ENCODE data around the gene FGF12. TPM values are rescaled to one million over a fixed set of nuclear protein-coding genes. Genes with fewer than 3 reads are reported as not detected.

FGF12 gene
- polyA plus RNA-seq, 1 of the 3 experiments (the other 2 are of a cell fraction), result 0.30 TPM

- DNase-seq, result no peak
- no peaks in the 10 kb centered on the region for H3K9me3 ChIP-seq
- no peaks in the 10 kb centered on the region for H3K4me1 ChIP-seq (ENCODE audit: control insufficient read depth in 1 of 2, insufficient read depth in 2 of 2, low read depth in 1 of 2, low read length in 1 of 2)
- ChIA-PET POLR2A (no interaction called here), CTCF (no interaction called here)
- no peak for TF ChIP-seq YY1 (IDR thresholded peaks at IDR 0.05; ENCODE audit: low read depth)
- no peak for TF ChIP-seq SIN3A (IDR thresholded peaks at IDR 0.05; ENCODE audit: borderline replicate concordance, low read depth, low read length)
- TF ChIP-seq CHD2 (IDR thresholded peaks at IDR 0.05; ENCODE audit: low read length, partially characterized antibody), result no peak
- no peak for TF ChIP-seq CTCF (IDR thresholded peaks at IDR 0.05)
- TF ChIP-seq FOXJ3 (CRISPR knock-in tag; IDR thresholded peaks at IDR 0.05), result no peak
- TF ChIP-seq MXI1 (IDR thresholded peaks at IDR 0.05; ENCODE audit: low read depth, low read length), result no peak
- no peak for TF ChIP-seq GATA2 (CRISPR knock-in tag; IDR thresholded peaks at IDR 0.05)
- no peak for TF ChIP-seq JUND (IDR thresholded peaks at IDR 0.05)
- TF ChIP-seq TCF12 (IDR thresholded peaks at IDR 0.05), result no peak
- TF ChIP-seq ELF1 (IDR thresholded peaks at IDR 0.05), result no peak
- TF ChIP-seq EP300 (IDR thresholded peaks at IDR 0.05; ENCODE audit: borderline replicate concordance in 1 of 2, low read depth in 1 of 2, low read length in 1 of 2), result no peak
- TF ChIP-seq POLR2AphosphoS5 (IDR thresholded peaks at IDR 0.05; ENCODE audit: low read depth, low read length), result no peak
- TF ChIP-seq NFIC (IDR thresholded peaks at IDR 0.05; ENCODE audit: borderline replicate concordance), result no peak
- no peak for TF ChIP-seq MAX (IDR thresholded peaks at IDR 0.05; ENCODE audit: low read depth)
- no peak for TF ChIP-seq IRF3 (IDR thresholded peaks at IDR 0.05; ENCODE audit: low read depth, low read length)
- TF ChIP-seq MEF2A (IDR thresholded peaks at IDR 0.05; ENCODE audit: borderline replicate concordance, low read depth), result no peak
- TF ChIP-seq REST (IDR thresholded peaks at IDR 0.05; ENCODE audit: low read depth, low read length), result no peak
- TF ChIP-seq TEAD4 (IDR thresholded peaks at IDR 0.05; ENCODE audit: borderline replicate concordance, insufficient read depth), result no peak
- no peak for TF ChIP-seq GABPA (IDR thresholded peaks at IDR 0.05; ENCODE audit: low read depth)
- TF ChIP-seq ZBTB33 (IDR thresholded peaks at IDR 0.05; ENCODE audit: borderline replicate concordance, low read depth), result no peak
- no peaks in the 10 kb centered on the region for H3F3A ChIP-seq (replicated peaks; ENCODE audit: insufficient read depth)
- H3K4me2 ChIP-seq, result no peak overlapping the region
- H3K4me3 ChIP-seq (ENCODE audit: low read depth in 2 of 2, low read length in 1 of 2), result no peak overlapping the region
- no peak overlapping the region for H2AFZ ChIP-seq (ENCODE audit: low read depth)
- no peak overlapping the region for H3K9ac ChIP-seq
- no peak overlapping the region for H3K27ac ChIP-seq (ENCODE audit: low read depth in 2 of 2, low read length in 1 of 2)
- 6% methylated on average over 2 of the region's 2 CpGs for WGBS (ENCODE audit: low lambda C conversion rate)
- no peaks in the 10 kb centered on the region for H3K9me2 ChIP-seq
- no peaks in the 10 kb centered on the region for H3K79me2 ChIP-seq (ENCODE audit: insufficient read depth)
- no peaks in the 10 kb centered on the region for H3K27me3 ChIP-seq (ENCODE audit: insufficient read depth)
- H3K36me3 ChIP-seq (replicated peaks in 1 of 2; ENCODE audit: control insufficient read depth in 1 of 2, insufficient read depth in 2 of 2, low read length in 1 of 2), result no peaks in the 10 kb centered on the region
- H4K20me1 ChIP-seq (ENCODE audit: insufficient read depth), result no peaks in the 10 kb centered on the region
Observed at GRCh38 chr3:192165552-192165951, 561.8 kb downstream of the FGF12 start.
